GM21786 (cell line): ENCODE measurements around the gene GRM8.

ENCODE experiments used
- ATAC-seq: cut with Tn5 transposase; IDR thresholded peaks from one replicate; pipeline ENCODE4 v1.9.1; 2021; ENCODE audit not compliant: unreplicated experiment

Gene GRM8

DNA sequence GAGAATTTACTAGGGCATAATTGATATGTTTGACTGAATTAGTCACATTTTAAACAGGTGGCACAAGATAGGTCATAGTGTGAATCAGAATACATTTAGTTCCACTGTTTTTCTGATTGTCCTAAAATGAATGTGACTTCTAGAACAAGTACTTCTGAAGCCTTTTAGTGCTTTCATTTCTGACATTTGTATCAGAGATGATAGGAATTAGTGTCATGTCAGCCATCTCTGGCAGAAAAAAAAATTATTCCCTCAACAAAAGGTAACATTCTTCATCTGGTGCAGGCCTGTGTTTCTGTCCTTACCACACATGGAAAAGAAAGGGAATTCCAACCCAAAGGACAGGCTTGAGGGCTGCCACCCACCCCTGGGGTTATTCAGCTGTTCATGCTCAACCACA lies 21.3 kb downstream of the GRM8 start:
- ATAC-seq: no peak

DNA sequence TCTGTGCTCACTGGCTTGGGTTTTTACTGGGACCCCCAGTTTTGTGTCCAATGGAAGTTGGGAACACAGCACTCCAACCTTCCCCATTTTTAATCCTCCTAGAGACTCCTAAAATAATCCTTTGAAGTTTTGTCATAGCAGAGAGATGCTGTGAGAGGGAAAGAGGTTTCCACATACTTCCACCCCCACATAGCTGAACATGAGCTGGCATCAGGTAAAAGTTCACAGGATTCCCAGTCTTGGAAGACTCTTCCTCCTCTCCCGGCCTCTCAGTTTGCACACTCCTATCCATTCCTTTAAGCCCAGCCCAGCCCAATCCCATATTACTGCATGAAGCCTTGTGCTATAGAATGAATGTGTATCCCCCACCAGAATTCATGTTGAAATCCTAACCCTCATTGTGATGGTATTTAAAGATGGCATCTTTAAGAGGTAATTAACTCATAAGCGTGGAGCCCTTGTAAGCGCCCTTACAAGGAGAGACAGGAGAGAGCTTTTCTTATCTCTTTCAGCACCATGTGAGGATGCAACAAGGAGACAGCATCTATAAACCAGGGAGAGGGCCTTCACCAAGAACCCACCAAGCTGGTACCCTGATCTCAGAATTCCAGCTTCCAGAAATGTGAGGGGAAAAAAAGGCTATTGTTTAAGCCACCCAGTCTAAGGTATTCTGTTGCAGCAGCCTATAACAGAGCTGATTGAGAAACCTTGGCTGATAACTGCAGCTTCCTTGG lies 22.4 kb downstream of the GRM8 start:
- no peak for ATAC-seq

DNA sequence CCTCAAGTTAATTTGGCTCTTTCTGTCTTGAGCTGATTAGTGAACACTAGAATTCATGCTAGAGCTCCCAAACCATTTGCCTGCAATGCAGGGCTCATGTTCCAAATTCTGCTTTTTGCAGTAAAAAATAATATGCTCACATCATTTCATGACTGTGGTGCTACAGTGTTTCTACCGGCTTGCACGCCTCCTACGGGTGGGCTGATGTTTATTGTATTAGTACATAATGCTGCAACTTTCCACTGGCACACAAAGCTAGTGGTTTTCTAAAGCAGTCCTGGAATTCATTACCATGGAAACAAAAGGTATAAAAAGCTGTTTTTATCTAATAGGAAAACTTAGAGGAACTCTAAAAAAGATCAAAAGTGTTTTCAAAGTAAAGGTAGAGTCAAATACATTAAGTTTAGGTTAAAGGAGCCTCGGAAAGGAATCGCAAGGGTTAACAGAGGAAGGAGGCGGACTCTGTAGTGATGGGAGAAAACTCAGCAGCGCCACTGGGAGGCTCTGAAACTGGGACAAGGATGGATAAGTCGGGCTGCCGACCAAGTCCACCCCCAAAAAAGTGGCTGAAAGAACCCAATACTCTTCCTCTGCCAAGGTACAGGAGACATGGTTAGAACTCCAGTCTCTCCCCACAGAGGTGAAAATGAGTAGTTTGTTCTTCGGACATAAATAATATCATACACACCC lies 25.9 kb downstream of the GRM8 start:
- ATAC-seq: no peak

DNA sequence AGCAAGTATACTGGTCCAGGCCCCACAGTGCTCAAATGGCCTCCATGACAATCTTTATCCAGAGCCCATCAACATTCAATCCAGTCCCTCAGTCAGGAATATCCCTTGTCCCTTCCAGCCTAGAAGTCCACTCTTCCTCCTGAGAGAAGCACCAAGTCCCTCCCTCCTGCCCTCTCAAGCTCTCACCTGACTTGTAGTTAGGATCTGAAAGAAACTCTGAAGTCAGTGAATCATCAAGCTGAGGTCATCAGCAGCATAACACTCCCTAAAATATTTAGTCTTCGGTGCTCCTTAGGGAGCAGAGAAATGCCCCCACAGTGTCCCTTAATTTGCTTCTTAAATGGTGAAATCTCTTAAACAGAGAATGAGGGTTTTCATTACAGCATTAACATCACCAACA lies 31.0 kb downstream of the GRM8 start:
- no peak for ATAC-seq

DNA sequence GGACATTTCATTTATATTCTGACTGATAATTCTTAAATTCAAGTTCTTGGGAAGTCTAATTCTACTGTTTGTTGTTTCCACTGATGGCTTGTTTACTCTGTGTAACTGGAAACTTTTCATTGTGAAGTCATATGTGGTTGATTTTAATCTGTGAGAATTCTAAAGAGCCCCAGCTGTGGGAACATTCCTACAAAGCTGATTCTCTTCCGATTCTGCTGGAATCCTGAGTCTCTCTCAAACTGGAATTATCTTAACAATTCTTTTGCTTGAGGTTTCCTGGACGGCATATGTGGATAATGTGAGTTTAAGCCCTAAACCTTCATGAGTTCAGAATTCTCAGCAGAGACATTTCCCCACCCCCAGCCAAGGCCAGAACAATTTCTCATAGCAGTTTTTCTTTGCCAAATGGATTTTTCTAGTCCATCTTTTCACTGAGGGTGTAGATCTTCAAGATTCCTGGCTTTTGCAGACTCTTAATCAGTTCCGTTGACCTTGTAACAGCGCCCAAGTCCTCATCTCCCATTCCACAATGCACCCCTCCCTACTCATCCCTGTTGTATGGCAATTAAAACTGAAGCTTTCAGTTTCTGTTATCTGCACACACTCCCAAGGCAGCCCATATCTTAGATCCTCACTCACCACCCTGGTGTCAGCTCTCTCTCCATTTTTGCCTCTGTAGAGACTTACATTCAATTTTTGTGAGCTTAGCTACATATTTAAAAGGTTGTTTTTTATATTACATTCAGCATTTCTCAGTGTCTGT lies 37.6 kb downstream of the GRM8 start:
- ATAC-seq: no peak

DNA sequence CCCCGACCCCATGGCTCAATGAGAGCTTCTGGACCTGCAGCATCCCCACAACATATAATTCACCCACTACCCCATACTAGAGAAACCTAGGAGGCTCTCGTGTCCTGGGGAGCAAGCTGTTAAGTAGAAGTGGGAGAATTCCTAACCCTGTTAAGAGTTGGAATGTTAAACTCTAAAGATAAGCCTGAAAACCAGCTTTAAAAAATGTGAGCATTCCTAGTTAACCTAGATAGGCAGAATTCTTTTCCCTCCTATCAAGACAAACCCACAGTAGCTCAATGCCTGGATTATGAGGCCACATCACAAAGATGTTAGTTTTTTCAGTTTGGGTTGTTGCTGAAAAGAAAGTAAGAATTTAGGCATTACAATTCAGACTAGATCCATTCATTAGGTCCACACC lies 42.9 kb downstream of the GRM8 start:
- no peak for ATAC-seq

DNA sequence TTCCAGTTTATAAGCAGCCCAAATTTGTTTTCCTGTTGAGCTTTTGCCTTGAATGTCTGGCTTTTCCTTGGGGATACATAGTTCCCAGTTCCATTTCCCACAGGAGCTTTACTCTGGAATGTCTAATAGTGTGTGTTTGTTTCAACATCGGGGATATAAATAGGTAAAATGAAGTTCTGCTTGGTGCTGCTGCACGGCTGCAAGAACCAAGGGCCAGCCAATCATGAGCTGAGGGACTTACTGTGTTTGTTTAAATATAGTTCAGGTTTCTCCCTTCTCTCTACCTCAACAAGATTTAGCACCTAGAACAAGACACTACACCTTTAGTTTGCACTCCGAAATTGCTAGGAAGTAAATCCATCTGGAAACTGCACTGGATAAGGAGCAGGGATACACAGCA lies 43.9 kb downstream of the GRM8 start:
- no peak for ATAC-seq

DNA sequence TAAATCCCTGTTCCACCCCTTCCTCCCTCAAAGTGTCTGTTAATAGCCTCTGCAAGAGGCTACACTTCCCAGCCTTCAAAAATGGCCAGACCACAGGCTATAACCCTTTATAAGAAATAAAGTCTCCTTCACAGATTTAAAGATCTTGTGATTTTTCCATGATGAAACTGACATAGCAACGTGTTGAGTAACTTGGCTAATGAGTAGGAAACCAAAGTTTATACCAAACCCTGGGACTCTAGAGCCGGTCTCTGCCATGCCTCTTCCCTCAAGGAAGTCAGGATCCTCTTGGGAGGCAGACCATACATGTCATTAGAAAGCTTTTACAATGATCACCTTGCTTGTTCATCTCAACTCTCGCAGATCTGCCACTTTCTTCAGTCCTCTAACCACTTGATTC lies 44.4 kb downstream of the GRM8 start:
- ATAC-seq: no peak

DNA sequence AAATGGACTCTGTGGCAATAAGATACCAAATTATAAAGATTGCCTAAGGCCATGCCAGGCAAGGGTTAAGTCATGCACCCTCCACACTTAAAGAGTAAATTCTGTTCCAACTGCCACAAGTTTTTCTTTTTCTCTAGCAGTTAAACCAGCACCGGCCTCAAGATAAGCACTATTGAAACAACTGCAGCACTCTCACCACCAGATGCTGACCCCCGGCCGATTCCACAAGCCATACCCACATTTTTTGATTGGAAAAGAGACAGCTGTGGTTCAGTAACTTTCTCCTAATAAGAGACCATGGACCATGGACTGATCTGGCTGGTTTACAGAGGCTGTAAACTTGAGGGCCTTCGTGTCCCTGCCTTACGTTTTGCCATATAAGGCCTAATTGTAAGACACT lies 44.9 kb downstream of the GRM8 start:
- no peak for ATAC-seq

DNA sequence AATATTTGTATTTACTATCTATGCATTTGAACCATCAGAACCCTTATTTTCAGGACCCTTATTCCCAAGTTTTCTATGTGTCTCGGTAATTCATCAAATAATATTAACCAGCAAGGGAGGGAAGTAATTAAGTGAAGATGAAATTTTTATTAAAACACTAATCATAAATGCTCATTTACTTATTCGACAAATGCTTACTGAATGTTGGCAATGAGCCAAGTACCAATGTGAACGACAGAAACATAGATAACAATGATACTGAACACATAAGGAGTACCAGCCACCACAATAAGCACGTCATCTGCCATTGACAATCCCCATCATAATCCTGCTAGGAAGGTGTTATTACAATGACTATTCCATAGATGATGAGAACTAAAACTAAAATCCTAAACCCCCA lies 45.5 kb downstream of the GRM8 start:
- no peak for ATAC-seq

DNA sequence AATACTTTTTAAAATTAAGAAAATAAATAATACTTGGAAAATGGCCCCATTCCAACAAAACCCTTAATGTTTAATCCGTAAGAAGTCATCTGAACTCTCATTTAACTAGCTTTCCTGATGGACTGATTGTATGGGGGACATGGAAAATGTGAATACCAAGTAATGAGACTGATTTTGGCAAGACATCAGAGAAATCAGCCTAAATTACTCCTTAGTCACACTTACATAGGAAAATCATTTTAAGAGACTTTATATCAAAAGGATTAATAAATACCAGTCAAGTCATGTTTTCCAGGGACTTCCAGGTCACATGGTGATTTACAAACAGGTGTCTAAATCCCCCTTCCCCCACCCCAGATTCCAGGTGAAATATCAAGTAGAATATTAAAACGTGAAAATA lies 58.2 kb downstream of the GRM8 start:
- no peak for ATAC-seq

DNA sequence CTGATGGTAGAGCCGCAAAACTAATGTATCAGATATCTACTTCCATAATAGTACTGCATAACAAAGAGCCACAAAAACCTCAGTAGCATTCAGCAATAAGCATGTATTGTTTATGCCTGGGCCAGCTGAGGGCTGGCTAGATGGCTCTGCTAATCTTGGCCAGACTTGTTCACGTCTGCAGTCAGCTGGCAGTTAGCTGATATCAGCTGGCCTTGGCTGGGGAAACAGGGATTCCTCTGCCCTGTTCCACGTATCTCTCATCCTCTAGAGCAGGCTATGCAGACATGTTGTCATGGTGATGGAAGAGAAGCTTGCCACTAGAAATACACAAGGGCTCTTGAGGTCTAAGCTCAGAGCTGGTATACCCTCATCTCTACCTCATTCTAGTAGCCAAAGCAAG lies 62.9 kb downstream of the GRM8 start:
- no peak for ATAC-seq

DNA sequence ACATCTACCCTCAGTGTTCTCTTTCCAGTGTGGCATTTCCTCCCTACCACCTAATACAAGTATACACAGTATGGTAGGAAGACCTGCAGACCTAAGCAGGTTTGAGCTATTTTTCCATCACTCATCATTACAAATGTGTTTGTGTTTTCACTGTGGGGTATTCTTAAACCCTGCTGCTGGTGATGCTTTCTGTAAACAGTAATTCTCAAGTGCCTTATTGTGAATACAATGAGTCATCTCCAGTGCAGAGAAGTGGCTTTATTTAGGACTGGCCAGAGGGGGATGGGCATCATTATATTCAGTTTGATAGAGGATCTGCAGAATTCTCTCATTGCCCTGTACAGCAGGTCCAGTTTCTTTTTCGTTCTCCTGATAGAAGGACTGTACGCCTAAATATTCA lies 63.7 kb downstream of the GRM8 start:
- ATAC-seq: no peak

DNA sequence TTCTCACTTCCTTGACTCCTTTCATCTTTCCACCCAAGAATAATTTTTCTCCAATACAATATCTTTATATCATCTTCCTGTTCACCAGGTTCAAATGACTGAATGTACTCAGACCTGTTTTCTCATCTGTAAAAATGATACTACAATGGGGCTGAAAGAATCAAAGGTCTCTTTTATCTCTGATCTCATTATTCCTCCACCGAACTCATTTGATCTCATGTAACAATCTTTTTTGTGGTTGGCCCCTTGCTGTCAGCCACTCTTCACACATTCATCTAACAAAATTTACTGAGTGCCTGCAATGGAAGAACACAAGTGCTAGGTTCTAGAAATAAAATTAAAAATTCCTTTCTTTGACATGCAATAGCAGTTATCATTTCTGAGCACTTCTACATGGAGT lies 65.0 kb downstream of the GRM8 start:
- ATAC-seq: no peak

DNA sequence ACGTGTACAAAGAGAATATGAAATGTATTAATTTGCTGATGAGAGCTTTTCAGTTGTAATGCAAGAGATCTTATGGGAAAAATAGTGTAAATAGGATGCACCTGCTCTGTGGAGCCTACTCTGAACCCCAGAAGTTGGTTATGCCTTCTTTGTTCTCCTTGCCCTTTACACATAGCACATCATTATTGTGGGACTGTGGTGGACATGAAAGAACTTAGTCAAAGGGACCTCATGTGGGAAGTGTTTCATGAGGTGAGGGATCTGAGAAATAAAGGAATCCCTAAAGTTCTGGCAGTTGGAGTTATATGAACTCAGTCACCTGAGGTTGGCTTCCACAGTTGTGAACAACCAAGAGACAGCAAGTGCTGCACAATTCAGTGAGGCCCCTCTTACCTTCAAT lies 66.1 kb downstream of the GRM8 start:
- no peak for ATAC-seq

DNA sequence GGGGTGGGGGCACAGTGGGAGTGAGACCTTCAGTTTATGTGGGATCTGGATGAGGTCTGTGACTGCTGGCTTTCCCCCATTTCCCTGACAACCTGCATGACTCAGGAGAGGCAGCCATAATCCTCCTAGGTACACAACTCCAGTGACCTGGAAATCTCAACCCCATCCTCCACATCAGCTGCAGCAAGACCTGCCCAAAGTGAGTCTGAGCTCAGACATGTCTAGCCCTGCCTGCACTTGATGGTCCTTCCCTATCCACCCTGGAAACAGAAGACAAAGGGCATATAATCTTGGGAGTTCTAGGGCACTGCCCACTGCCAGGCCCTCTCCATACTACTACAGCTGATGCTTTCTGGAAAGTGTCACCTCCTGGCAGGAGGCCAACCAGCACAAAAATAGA lies 75.6 kb downstream of the GRM8 start:
- ATAC-seq: no peak

DNA sequence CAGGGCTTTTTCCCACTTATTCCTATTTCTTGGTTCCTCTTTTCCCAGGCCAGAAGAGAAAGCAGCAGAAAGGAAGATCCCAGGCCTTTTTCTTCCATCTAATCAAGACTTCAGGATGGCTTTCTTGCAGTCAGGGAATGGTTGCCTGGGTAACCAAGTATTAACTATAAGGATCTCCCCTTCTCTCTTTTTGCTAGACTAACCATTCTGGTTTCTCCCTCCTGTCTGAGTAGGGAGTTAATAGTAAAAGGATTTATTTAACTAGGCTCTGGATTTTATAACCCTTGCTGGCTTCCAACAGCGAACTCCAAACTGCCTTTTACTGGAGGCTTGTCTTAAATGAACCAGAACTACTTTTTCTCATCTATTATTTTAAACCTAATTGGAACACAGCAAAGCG lies 90.4 kb downstream of the GRM8 start:
- no peak for ATAC-seq

DNA sequence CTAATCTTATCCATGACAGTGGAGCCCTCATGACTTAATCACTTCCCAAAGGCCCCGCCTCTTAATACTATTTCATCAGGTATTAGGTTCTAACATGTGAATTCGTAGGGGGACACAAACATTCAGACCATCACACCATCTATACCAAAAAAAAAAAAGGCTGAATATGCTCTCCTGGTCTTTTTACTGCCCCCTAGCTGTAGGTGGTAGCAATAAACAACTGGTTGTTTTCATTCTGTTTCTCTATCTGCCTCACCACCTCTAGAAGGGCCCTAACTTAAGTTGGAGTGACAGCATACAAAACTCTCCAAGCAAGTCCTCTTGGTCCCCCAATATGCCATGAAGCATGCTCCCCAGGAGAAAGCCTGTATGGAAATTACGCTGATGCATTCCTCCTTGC lies 94.1 kb downstream of the GRM8 start:
- no peak for ATAC-seq

DNA sequence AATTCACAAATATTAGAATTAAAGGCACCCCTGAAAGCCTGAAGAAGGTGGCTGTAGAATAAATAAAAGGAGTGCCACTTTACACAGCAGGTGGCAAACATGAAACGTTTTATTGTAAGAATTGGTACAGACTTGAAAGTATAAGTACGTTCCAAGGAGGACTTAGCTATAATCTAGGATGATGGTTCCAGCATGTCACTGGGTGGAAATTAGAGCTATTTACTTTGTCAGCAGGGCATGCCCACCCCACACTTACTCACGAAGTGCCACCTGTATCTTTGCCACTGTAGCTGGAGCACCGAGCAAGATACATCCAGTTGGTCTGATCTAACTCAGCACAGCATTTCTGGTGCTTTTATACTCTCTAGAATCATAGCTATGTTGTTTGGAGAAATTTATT lies 97.8 kb downstream of the GRM8 start:
- ATAC-seq: no peak

DNA sequence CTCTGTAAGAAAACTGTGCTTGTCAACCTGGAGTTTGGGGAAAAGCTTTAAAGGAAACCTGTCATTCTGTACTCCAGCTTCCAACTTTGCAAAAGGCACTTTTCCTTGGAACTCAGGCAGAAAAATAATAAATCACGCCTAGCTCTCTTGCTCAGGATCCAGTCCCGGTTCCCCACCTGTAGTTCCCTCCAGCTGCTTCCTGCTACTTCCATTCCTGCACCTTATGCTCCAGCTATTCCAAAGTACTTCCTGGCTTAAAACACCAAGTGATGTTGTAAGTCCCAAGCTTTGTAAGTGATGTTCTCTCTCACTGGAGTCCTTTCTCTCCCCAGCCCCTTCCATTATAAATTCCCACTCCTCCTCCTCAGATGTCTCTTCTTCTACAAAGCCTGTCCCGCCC lies 98.6 kb downstream of the GRM8 start:
- ATAC-seq: no peak

DNA sequence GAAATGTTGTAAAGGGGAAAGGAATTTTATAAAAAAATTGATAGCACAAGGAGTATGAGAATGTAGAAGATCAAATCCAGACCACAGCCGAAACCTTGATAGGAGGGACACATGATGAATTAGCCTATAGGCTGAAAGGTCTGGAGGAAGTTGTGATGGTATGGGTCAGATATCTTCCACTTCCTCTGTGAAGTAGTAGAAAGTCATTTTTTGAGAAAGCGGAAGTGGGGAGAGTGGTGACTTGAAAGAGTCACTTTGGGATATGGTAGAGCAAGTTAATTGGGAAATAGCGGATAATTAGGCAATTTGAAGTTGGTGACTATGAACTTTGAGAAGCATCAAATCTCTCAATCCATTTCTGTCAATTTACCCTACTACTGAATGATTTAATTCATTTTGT lies 99.4 kb downstream of the GRM8 start:
- ATAC-seq: no peak

DNA sequence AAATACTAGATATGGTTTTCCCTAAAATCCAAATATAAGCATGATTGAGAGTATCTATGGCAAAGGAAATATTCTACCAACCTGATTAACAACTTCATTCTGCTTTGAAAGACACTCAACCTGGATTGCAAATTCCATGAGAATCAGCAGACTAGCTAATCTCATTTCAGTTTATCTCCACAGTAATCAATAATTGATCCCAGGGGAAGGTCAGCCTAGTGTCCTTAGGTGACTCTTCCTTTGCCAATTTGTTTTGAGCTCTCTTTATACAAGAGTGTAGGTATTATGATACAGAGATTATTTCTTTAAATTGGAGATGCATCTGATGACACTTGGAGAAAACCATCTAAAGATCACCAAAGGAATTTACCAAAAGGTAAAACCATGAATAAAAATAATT lies 100.3 kb downstream of the GRM8 start:
- ATAC-seq: no peak
